ENCODE results near the gene CEL.
"Not testable (repeated sequence)": the region's sequence is repeated elsewhere in the genome, so short reads cannot be mapped to it uniquely, and the experiment has no call there.

The CEL gene

GRCh38 chr9:133064241-133065069, 2.7 kb downstream of the CEL start:
- DNase-seq (ENCODE audit: low read depth) = no peak

GRCh38 chr9:133065070-133065388, 3.2 kb downstream of the CEL start:
- no peak for DNase-seq (ENCODE audit: low read depth)

DNA sequence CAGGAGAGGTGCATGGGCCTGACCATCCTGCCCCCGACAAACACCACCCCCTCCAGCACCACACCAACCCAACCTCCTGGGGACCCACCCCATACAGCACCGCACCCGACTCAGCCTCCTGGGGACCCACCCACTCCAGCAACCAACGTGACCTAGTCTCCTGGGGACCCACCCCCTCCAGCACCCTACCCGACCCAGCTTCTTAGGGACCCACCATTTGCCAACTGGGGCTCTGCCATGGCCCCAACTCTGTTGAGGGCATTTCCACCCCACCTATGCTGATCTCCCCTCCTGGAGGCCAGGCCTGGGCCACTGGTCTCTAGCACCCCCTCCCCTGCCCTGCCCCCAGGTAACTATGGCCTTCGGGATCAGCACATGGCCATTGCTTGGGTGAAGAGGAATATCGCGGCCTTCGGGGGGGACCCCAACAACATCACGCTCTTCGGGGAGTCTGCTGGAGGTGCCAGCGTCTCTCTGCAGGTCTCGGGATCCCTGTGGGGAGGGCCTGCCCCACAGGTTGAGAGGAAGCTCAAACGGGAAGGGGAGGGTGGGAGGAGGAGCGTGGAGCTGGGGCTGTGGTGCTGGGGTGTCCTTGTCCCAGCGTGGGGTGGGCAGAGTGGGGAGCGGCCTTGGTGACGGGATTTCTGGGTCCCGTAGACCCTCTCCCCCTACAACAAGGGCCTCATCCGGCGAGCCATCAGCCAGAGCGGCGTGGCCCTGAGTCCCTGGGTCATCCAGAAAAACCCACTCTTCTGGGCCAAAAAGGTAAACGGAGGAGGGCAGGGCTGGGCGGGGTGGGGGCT, 4.6 kb downstream of the CEL start:
- no peak for DNase-seq (ENCODE audit: low read depth)

GRCh38 chr9:133067006-133067405, 5.2 kb downstream of the CEL start:
- no peak for DNase-seq (ENCODE audit: low read depth)

GRCh38 chr9:133067813-133068212, 6.0 kb downstream of the CEL start:
- no peak for DNase-seq (ENCODE audit: low read depth)

DNA sequence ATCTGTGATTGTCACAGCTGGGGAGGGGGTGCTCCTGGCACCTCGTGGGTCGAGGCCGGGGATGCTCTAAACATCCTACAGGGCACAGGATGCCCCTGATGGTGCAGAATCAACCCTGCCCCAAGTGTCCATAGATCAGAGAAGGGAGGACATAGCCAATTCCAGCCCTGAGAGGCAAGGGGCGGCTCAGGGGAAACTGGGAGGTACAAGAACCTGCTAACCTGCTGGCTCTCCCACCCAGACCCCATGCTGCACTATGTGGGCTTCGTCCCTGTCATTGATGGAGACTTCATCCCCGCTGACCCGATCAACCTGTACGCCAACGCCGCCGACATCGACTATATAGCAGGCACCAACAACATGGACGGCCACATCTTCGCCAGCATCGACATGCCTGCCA, 6.7 kb downstream of the CEL start:
- DNase-seq (ENCODE audit: low read depth) = not testable (repeated sequence)

GRCh38 chr9:133070500-133070961, 8.8 kb downstream of the CEL start:
- DNase-seq (ENCODE audit: low read depth) = not testable (repeated sequence)

- not testable (repeated sequence) for DNase-seq (ENCODE audit: low read depth)
Observed at GRCh38 chr9:133070985-133071384, 9.2 kb downstream of the CEL start.

- DNase-seq (ENCODE audit: low read depth) = no peak
Observed at GRCh38 chr9:133071484-133072150, 9.8 kb downstream of the CEL start.

GRCh38 chr9:133072210-133072609, 10.4 kb downstream of the CEL start:
- not testable (repeated sequence) for DNase-seq (ENCODE audit: low read depth)

GRCh38 chr9:133073086-133074014, 11.6 kb downstream of the CEL start:
- DNase-seq (ENCODE audit: low read depth) = no peak

DNA sequence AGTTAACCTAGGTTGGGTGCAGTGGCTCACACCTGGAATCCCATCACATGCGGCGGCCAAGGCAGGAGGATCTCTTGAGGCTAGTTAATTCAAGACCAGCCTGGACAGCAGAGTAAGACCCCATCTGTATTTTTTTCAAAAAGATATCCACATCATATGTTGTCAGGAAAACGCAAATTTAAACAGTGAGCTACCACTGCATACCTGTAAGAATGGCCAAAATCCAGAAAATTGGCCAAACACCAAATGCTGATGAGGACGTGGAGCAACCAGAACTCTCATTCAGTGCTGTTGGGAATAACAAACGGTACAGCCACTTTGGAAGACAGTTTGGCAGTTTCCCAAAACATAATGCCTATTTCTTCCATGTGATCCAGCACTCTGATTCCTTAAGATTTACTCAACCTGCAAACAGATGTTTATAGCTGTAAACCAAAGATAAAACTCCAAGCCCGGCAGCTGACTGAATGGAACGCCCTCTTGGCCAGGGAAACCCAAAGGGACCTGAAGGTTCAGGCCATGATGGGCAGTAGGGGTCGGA, 12.4 kb downstream of the CEL start:
- no peak for DNase-seq (ENCODE audit: low read depth)

- DNase-seq (ENCODE audit: low read depth) = no peak
Observed at GRCh38 chr9:133075925-133076630, 14.3 kb downstream of the CEL start.

DNA sequence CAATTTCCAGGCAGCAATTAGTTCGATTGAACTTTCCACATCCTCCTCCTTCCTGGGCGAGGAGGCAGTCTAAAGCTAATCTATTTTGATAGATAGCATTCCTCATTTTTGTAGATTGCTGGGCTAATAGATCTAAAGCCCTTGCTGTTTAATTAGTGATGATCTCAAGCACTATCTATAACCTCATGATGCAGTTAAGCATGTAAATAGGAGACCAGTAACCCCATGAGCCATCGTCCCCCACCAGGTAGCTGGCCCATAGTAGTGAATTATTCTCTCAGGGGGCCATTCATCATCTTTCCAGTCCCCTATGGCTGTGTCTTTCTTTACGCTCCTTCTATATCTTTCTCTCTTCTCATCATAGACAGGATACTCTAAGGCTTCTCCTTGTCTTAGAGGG, 14.9 kb downstream of the CEL start:
- no peak for DNase-seq (ENCODE audit: low read depth)

- DNase-seq (ENCODE audit: low read depth) = no peak
Observed at GRCh38 chr9:133078486-133078885, 16.7 kb downstream of the CEL start.

DNA sequence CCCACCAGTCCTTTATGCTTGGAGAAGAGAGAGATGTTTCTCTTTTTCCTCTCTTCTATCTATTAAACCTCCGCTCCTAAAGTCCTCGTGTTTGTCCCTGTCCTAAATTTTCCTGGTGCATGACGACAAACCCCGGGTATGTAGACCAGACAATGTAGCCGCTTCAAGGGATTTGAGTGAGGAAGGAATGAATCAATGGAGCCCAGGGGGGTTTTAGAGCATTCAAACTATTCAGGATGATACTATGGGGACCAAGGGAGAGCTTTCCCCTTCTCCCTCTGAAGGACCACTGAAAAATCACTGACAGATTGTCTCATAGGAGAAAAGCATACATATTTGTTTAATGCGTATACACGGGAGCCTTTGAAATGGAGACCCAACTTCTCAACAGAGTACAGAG, 18.4 kb downstream of the CEL start:
- no peak for DNase-seq (ENCODE audit: low read depth)

- DNase-seq (ENCODE audit: low read depth) = not testable (repeated sequence)
Observed at GRCh38 chr9:133080786-133081779, 19.3 kb downstream of the CEL start.

DNA sequence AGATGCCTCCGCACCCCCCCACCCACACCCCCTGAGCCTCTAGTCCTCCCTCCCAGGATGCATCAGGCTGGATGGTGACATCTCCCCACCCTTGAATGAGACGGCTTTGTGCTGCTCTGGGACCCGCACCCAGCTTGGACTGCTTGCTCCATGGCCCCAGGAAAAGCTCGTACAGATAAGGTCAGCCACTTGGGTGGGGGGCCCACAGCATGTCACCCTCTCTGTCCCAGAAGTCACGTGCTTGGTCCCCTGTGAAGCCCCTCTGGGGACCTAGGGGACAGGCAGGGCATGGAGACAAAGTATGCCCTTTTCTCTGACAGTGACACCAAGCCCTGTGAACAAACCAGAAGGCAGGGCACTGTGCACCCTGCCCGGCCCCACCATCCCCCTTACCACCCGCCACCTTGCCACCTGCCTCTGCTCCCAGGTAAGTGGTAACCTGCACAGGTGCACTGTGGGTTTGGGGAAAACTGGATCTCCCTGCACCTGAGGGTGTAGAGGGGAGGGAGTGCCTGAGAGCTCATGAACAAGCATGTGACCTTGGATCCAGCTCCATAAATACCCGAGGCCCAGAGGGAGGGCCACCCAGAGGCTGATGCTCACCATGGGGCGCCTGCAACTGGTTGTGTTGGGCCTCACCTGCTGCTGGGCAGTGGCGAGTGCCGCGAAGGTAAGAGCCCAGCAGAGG, 20.3 kb downstream of the CEL start:
- DNase-seq (ENCODE audit: low read depth) = not testable (repeated sequence)

- not testable (repeated sequence) for DNase-seq (ENCODE audit: low read depth)
Observed at GRCh38 chr9:133083688-133084087, 21.9 kb downstream of the CEL start.

Measured in stimulated activated CD8-positive, alpha-beta memory T cell treated with anti-CD3 and anti-CD28 coated beads, Interleukin-7, amount 100 ng/mL, for 24 hours (primary cell).